Prostate gland (tissue), 2 donors: ENCODE results near the gene NRF1.

Experiments used
- CTCF ChIP-seq, 4 experiments: fragments of 200-600 bp in 2 of 4; fragments of 450-650 bp in 2 of 4; sonication (generic) in 2 of 4; IDR thresholded peaks; 1 replicate in 3 of 4; 2 replicates in 1 of 4; pipeline ENCODE4 v1.5.1; 2016 to 2019; ENCODE audit warnings: antibody characterized with exemption in 4 of 4, mild to moderate bottlenecking in 2 of 4, moderate library complexity in 2 of 4
- POLR2A ChIP-seq: fragments of 450-650 bp; IDR thresholded peaks from one replicate; pipeline ENCODE4 v1.6.1; 2016; ENCODE audit warnings: antibody characterized with exemption, mild to moderate bottlenecking

GRCh38 chr7:129719980-129720732 is 108.6 kb downstream of the NRF1 start:
- TF ChIP-seq CTCF (IDR thresholded peaks at IDR 0.05) (no peak), POLR2A (no peak)
